Smooth muscle cell (in vitro differentiated cells): Measurements from ENCODE around the gene HPS4. TPM values are rescaled to one million over a fixed set of nuclear protein-coding genes. Genes with fewer than 3 reads are reported as not detected.

Experiments
- DNase-seq: peaks from one replicate; lab custom pipeline; 2025; ENCODE audit not compliant: unreplicated experiment; lab: John Stamatoyannopoulos, UW
- H2AFZ ChIP-seq: fragments of 200-600 bp; sonication (generic); 2 replicates; pipeline ENCODE4 v1.6.0; 2016; ENCODE audit warnings: antibody characterized with exemption, low read depth, mild to moderate bottlenecking
- H3F3A ChIP-seq: fragments of 200-600 bp; sonication (generic); 2 replicates; pipeline ENCODE4 v1.6.0; 2017; ENCODE audit warnings: antibody characterized with exemption, low read depth
- H3K27ac ChIP-seq: fragments of 200-600 bp; sonication (generic); 2 replicates; pipeline ENCODE4 v1.5.1; 2016; ENCODE audit warnings: low read depth, mild to moderate bottlenecking
- H3K27me3 ChIP-seq: fragments of 200-600 bp; sonication (generic); 2 replicates; pipeline ENCODE4 v1.6.1; 2016; ENCODE audit warnings: low read depth, mild to moderate bottlenecking
- H3K36me3 ChIP-seq: fragments of 200-600 bp; sonication (generic); 2 replicates; pipeline ENCODE4 v1.5.1; 2016; ENCODE audit warnings: low read depth
- H3K4me1 ChIP-seq: fragments of 200-600 bp; sonication (generic); 2 replicates; pipeline ENCODE4 v1.5.1; 2016; ENCODE audit warnings: low read depth
- H3K4me2 ChIP-seq: fragments of 200-600 bp; sonication (generic); 2 replicates; pipeline ENCODE4 v1.6.0; 2016; ENCODE audit warnings: mild to moderate bottlenecking
- H3K4me3 ChIP-seq: fragments of 200-600 bp; sonication (generic); 2 replicates; pipeline ENCODE4 v1.5.1; 2016; ENCODE audit warnings: mild to moderate bottlenecking
- H3K79me2 ChIP-seq: fragments of 200-600 bp; sonication (generic); 2 replicates; pipeline ENCODE4 v1.6.0; 2016; ENCODE audit warnings: low read depth, mild to moderate bottlenecking
- H3K9ac ChIP-seq: fragments of 200-600 bp; sonication (generic); 2 replicates; pipeline ENCODE4 v1.6.0; 2016; ENCODE audit warnings: low read depth
- H3K9me3 ChIP-seq: fragments of 200-600 bp; sonication (generic); replicated peaks from 2 replicates; pipeline ENCODE4 v1.5.1; 2016; ENCODE audit warnings: low read depth
- H4K20me1 ChIP-seq: fragments of 200-600 bp; sonication (generic); 2 replicates; pipeline ENCODE4 v1.6.0; 2016; ENCODE audit warnings: low read depth
- whole genome bisulfite sequencing: methylation state at CpG from one replicate; pipeline ENCODE4 v1.1.7; 2016; ENCODE audit warnings: low lambda C conversion rate; 5-methylcytosine and 5-hydroxymethylcytosine counted together
- polyA plus RNA-seq: library from polyadenylated mRNA; unstranded; fragments of >200 nt; fragmentation: Nextera tagmentation; extraction: Ambion mirVana; gene quantifications from 2 replicates; pipeline ENCODE4 v1.2.1, GENCODE V29; 2016
- total RNA-seq: library from RNA; depleted of rRNA; stranded (reverse); fragments of >200 nt; gene quantifications from 2 replicates; pipeline ENCODE4 v1.2.3, GENCODE V29; 2014
- TF ChIP-seq, protein P1 (sequence below): fragments of 200-600 bp; sonication (generic); IDR thresholded peaks from 2 replicates; pipeline ENCODE4 v1.5.1; 2017; ENCODE audit warnings: borderline replicate concordance, mild to moderate bottlenecking, antibody characterized with exemption; ENCODE audit not compliant: insufficient read depth, poor library complexity, severe bottlenecking

The HPS4 gene
- total and polyA plus RNA-seq, 2 experiments from 2014 or later: 18.2 to 46.3 TPM

GRCh38 chr22:26522012-26522411 lies 38.4 kb upstream of the HPS4 start:
- no peaks in the 10 kb centered on the region for H3F3A ChIP-seq
- 100% methylated on average over 2 of the region's 2 CpGs for WGBS
- H3K9ac ChIP-seq: no peak overlapping the region
- H3K36me3 ChIP-seq: peaks cover 11% of the 10 kb centered on the region
- no peak overlapping the region for H3K4me3 ChIP-seq
- H2AFZ ChIP-seq: no peak overlapping the region
- H3K9me3 ChIP-seq: no peaks in the 10 kb centered on the region
- no peaks in the 10 kb centered on the region for H3K4me1 ChIP-seq
- H3K27ac ChIP-seq: no peak overlapping the region
- no peak for DNase-seq
- no peak overlapping the region for H3K4me2 ChIP-seq
- H3K27me3 ChIP-seq: no peaks in the 10 kb centered on the region
- TF ChIP-seq, protein P1, sequence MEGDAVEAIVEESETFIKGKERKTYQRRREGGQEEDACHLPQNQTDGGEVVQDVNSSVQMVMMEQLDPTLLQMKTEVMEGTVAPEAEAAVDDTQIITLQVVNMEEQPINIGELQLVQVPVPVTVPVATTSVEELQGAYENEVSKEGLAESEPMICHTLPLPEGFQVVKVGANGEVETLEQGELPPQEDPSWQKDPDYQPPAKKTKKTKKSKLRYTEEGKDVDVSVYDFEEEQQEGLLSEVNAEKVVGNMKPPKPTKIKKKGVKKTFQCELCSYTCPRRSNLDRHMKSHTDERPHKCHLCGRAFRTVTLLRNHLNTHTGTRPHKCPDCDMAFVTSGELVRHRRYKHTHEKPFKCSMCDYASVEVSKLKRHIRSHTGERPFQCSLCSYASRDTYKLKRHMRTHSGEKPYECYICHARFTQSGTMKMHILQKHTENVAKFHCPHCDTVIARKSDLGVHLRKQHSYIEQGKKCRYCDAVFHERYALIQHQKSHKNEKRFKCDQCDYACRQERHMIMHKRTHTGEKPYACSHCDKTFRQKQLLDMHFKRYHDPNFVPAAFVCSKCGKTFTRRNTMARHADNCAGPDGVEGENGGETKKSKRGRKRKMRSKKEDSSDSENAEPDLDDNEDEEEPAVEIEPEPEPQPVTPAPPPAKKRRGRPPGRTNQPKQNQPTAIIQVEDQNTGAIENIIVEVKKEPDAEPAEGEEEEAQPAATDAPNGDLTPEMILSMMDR: no peak
- H4K20me1 ChIP-seq: no peaks in the 10 kb centered on the region
- H3K79me2 ChIP-seq: no peaks in the 10 kb centered on the region

GRCh38 chr22:26517429-26517828 lies 33.8 kb upstream of the HPS4 start:
- H3K4me3 ChIP-seq: no peak overlapping the region
- no peaks in the 10 kb centered on the region for H3F3A ChIP-seq
- H3K9me3 ChIP-seq: no peaks in the 10 kb centered on the region
- TF ChIP-seq, protein P1: no peak
- no peaks in the 10 kb centered on the region for H4K20me1 ChIP-seq
- H3K9ac ChIP-seq: no peak overlapping the region
- no peaks in the 10 kb centered on the region for H3K36me3 ChIP-seq
- H3K4me2 ChIP-seq: no peak overlapping the region
- DNase-seq: no peak
- peaks cover 6% of the 10 kb centered on the region for H3K4me1 ChIP-seq
- H3K27ac ChIP-seq: no peak overlapping the region
- H3K27me3 ChIP-seq: no peaks in the 10 kb centered on the region
- 96% methylated on average over 5 of the region's 5 CpGs for WGBS
- no peaks in the 10 kb centered on the region for H3K79me2 ChIP-seq
- no peak overlapping the region for H2AFZ ChIP-seq

- Histone ChIP-seq H2AFZ (no peak overlapping the region), H3K9me3 (no peaks in the 10 kb centered on the region), H3K4me3 (no peak overlapping the region), H3K36me3 (no peaks in the 10 kb centered on the region), H3F3A (no peaks in the 10 kb centered on the region), H3K4me1 (peaks cover 8% of the 10 kb centered on the region), H3K4me2 (no peak overlapping the region), H3K27me3 (no peaks in the 10 kb centered on the region), H4K20me1 (no peaks in the 10 kb centered on the region), H3K79me2 (peaks cover 7% of the 10 kb centered on the region), H3K27ac (no peak overlapping the region), H3K9ac (no peak overlapping the region)
- DNase-seq: no peak
- TF ChIP-seq, protein P1: no peak
- WGBS: 93% methylated on average over 1 of the region's 1 CpG
Observed at GRCh38 chr22:26516503-26516902, 32.9 kb upstream of the HPS4 start.

DNA sequence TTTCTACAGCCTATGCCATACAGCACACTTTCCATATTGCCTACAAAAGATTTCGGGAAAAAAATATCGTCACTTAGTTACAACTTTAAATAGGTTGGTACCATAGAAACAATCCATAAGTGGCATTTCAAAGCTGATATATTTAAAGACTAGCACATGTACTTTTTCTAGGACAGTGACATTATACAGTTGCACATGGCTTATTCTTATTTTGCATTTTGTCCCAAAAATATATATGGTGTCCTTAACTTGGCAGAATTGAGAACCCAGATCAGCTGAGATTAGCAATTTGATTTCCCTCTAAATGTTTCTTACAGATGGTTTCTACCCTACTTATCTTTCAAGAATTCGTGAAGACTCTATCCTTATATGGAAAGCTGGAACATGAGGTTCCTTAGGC lies 32.3 kb upstream of the HPS4 start:
- H3K4me3 ChIP-seq: no peak overlapping the region

More for the DNA sequence above, 32.3 kb upstream of the HPS4 start:
- Histone ChIP-seq H4K20me1 (no peaks in the 10 kb centered on the region), H3K79me2 (peaks cover 13% of the 10 kb centered on the region), H3K9ac (no peak overlapping the region), H3K4me2 (no peak overlapping the region), H3K27me3 (no peaks in the 10 kb centered on the region), H2AFZ (no peak overlapping the region), H3K27ac (no peak overlapping the region), H3F3A (no peaks in the 10 kb centered on the region), H3K4me1 (peaks cover 11% of the 10 kb centered on the region), H3K36me3 (no peaks in the 10 kb centered on the region), H3K9me3 (no peaks in the 10 kb centered on the region)
- TF ChIP-seq, protein P1: no peak
- DNase-seq: no peak
- WGBS: 89% methylated on average over 3 of the region's 3 CpGs
